ENCODE measurements around the gene MYOCOS. TPM values are rescaled to one million over a fixed set of nuclear protein-coding genes. Genes with fewer than 3 reads are reported as not detected.
"Not testable (repeated sequence)": the region's sequence is repeated elsewhere in the genome, so short reads cannot be mapped to it uniquely, and the experiment has no call there.

MYOCOS gene
- total RNA-seq, 1 donor from 2014 or later = not detected

- DNase-seq = no peak
These were observed 5.0 kb downstream of the MYOCOS start for GRCh38 chr1:171627020-171627419.

- DNase-seq = no peak
These were observed 6.2 kb downstream of the MYOCOS start for GRCh38 chr1:171628225-171628624.

- DNase-seq = no peak
These were observed 13.6 kb downstream of the MYOCOS start for GRCh38 chr1:171635661-171636060.

- DNase-seq = no peak
These were observed 14.1 kb downstream of the MYOCOS start for GRCh38 chr1:171636141-171636540.

- DNase-seq = no peak
These were observed 16.0 kb downstream of the MYOCOS start for GRCh38 chr1:171637928-171638576.

- DNase-seq = no peak
These were observed 18.2 kb downstream of the MYOCOS start for GRCh38 chr1:171640225-171640624.

- DNase-seq = no peak
These were observed 19.2 kb downstream of the MYOCOS start for GRCh38 chr1:171641076-171641864.

GRCh38 chr1:171642197-171642596, 20.2 kb downstream of the MYOCOS start:
- DNase-seq = no peak

- no peak for DNase-seq
These were observed 21.1 kb downstream of the MYOCOS start for GRCh38 chr1:171643156-171643555.

- peak; percentile 23 for DNase-seq
These were observed 22.9 kb downstream of the MYOCOS start for GRCh38 chr1:171644805-171645483.

GRCh38 chr1:171645553-171646248, 23.7 kb downstream of the MYOCOS start:
- DNase-seq = no peak

- DNase-seq = no peak
These were observed 24.2 kb downstream of the MYOCOS start for GRCh38 chr1:171646249-171646560.

GRCh38 chr1:171652234-171652822, 30.3 kb downstream of the MYOCOS start, which contains the start of gene MYOC:
Gene MYOC, minus strand, starts transcription at chr1:171652688. Its CDS starts 77 bp downstream, at chr1:171652611.
- no peak for DNase-seq

GRCh38 chr1:171653796-171654195, 31.8 kb downstream of the MYOCOS start:
- DNase-seq = no peak

- DNase-seq = no peak
These were observed 32.3 kb downstream of the MYOCOS start for GRCh38 chr1:171654201-171654941.

GRCh38 chr1:171654942-171655745, 33.1 kb downstream of the MYOCOS start:
- DNase-seq = no peak

- no peak for DNase-seq
These were observed 33.7 kb downstream of the MYOCOS start for GRCh38 chr1:171655746-171656116.

- not testable (repeated sequence) for DNase-seq
These were observed 34.2 kb downstream of the MYOCOS start for GRCh38 chr1:171656206-171656605.

GRCh38 chr1:171661076-171661650, 39.1 kb downstream of the MYOCOS start:
- DNase-seq = no peak
